Karpas-422 (cell line): ENCODE results near the gene AP5B1. TPM values are rescaled to one million over a fixed set of nuclear protein-coding genes. Genes with fewer than 3 reads are reported as not detected.

Experiments used
- DNase-seq: peaks from one replicate; pipeline ENCODE4 v3.0.0-alpha.2; 2015
- H2AFZ ChIP-seq: fragments of 200-600 bp; sonication (generic); 2 replicates; pipeline ENCODE4 v1.6.1; 2014; ENCODE audit warnings: antibody characterized with exemption, low read length, mixed read lengths
- H3K27ac ChIP-seq: fragments of 200-600 bp; sonication (generic); 2 replicates; pipeline ENCODE4 v1.5.1; 2014; ENCODE audit warnings: mild to moderate bottlenecking, low read length, moderate library complexity
- H3K27me3 ChIP-seq: fragments of 200-600 bp; sonication (generic); 2 replicates; pipeline ENCODE4 v1.6.1; 2014; ENCODE audit warnings: low read length, mixed read lengths
- H3K36me3 ChIP-seq: fragments of 200-600 bp; sonication (generic); 2 replicates; pipeline ENCODE4 v1.6.1; 2014; ENCODE audit warnings: low read length, mixed read lengths; ENCODE audit not compliant: insufficient read depth
- H3K4me1 ChIP-seq: fragments of 200-600 bp; sonication (generic); 2 replicates; pipeline ENCODE4 v1.6.1; 2014; ENCODE audit warnings: mild to moderate bottlenecking, low read length, mixed read lengths
- H3K4me2 ChIP-seq: fragments of 200-600 bp; sonication (generic); 2 replicates; pipeline ENCODE4 v1.6.1; 2014; ENCODE audit warnings: low read length, low read depth, mild to moderate bottlenecking; ENCODE audit not compliant: poor library complexity, severe bottlenecking
- H3K4me3 ChIP-seq: fragments of 200-600 bp; sonication (generic); 2 replicates; pipeline ENCODE4 v1.5.1; 2014; ENCODE audit warnings: mild to moderate bottlenecking, antibody characterized with exemption, low read length, mixed read lengths
- H3K79me2 ChIP-seq: fragments of 200-600 bp; sonication (generic); 2 replicates; pipeline ENCODE4 v1.6.1; 2014; ENCODE audit warnings: mild to moderate bottlenecking, low read length, mixed read lengths
- H3K9ac ChIP-seq: fragments of 200-600 bp; sonication (generic); 2 replicates; pipeline ENCODE4 v1.6.0; 2014; ENCODE audit warnings: low read length
- H3K9me2 ChIP-seq: fragments of 200-600 bp; sonication (generic), shearing (Covaris generic); replicated peaks from 2 replicates; pipeline ENCODE4 v1.6.0; 2014; ENCODE audit warnings: mild to moderate bottlenecking, low read length, moderate library complexity; ENCODE audit not compliant: insufficient read depth
- H3K9me3 ChIP-seq: fragments of 300-700, 200-600 bp; sonication (generic); 2 replicates; pipeline ENCODE4 v1.6.1; 2014; ENCODE audit warnings: low read length, mixed read lengths
- H4K20me1 ChIP-seq: fragments of 200-600 bp; sonication (generic); 2 replicates; pipeline ENCODE4 v1.6.1; 2014; ENCODE audit warnings: mild to moderate bottlenecking, antibody characterized with exemption, low read length, low read depth; ENCODE audit not compliant: insufficient read depth
- total RNA-seq: library from RNA; depleted of rRNA; stranded (reverse); fragments of >200 nt; shearing (Covaris generic); gene quantifications from 2 replicates; pipeline ENCODE4 v1.2.3, GENCODE V29; 2014; ENCODE audit warnings: low replicate concordance

The AP5B1 gene
- total RNA-seq, 1 experiment from 2014 or later, result 11.1 TPM

GRCh38 chr11:65794570-65795510 lies 14.1 kb upstream of the AP5B1 start:
- Histone ChIP-seq H3K27me3 (no peaks in the 10 kb centered on the region), H3K9ac (no peak overlapping the region), H3K27ac (no peak overlapping the region), H3K4me2 (no peak overlapping the region), H3K9me3 (no peaks in the 10 kb centered on the region), H3K4me1 (peaks cover 10% of the 10 kb centered on the region), H2AFZ (no peak overlapping the region), H4K20me1 (no peaks in the 10 kb centered on the region), H3K79me2 (no peaks in the 10 kb centered on the region), H3K36me3 (no peaks in the 10 kb centered on the region), H3K4me3 (no peak overlapping the region), H3K9me2 (no peaks in the 10 kb centered on the region)
- DNase-seq, result no peak

GRCh38 chr11:65793625-65794400 lies 13.0 kb upstream of the AP5B1 start:
- Histone ChIP-seq H3K36me3 (no peaks in the 10 kb centered on the region), H3K4me1 (peaks cover 10% of the 10 kb centered on the region), H3K9me3 (no peaks in the 10 kb centered on the region), H3K27me3 (no peaks in the 10 kb centered on the region), H3K4me2 (no peak overlapping the region), H3K79me2 (no peaks in the 10 kb centered on the region), H3K9me2 (no peaks in the 10 kb centered on the region), H3K4me3 (no peak overlapping the region), H4K20me1 (no peaks in the 10 kb centered on the region), H3K9ac (no peak overlapping the region), H3K27ac (no peak overlapping the region), H2AFZ (no peak overlapping the region)
- DNase-seq, result no peak

- no peak overlapping the region for H3K27ac ChIP-seq
- no peaks in the 10 kb centered on the region for H3K9me3 ChIP-seq
- no peak overlapping the region for H3K4me2 ChIP-seq
- H3K79me2 ChIP-seq, result no peaks in the 10 kb centered on the region
- H3K4me1 ChIP-seq, result peaks cover 14% of the 10 kb centered on the region
- no peaks in the 10 kb centered on the region for H3K9me2 ChIP-seq
- no peak overlapping the region for H3K4me3 ChIP-seq
- no peaks in the 10 kb centered on the region for H3K36me3 ChIP-seq
- no peaks in the 10 kb centered on the region for H3K27me3 ChIP-seq
- DNase-seq, result no peak
- no peak overlapping the region for H2AFZ ChIP-seq
- no peak overlapping the region for H3K9ac ChIP-seq
- no peaks in the 10 kb centered on the region for H4K20me1 ChIP-seq
Measured at GRCh38 chr11:65793144-65793581, 12.4 kb upstream of the AP5B1 start.

GRCh38 chr11:65792456-65792855 lies 11.7 kb upstream of the AP5B1 start:
- Histone ChIP-seq H3K4me1 (peaks cover 15% of the 10 kb centered on the region), H3K27ac (no peak overlapping the region), H3K36me3 (no peaks in the 10 kb centered on the region), H3K4me3 (no peak overlapping the region), H3K27me3 (no peaks in the 10 kb centered on the region), H4K20me1 (no peaks in the 10 kb centered on the region), H3K9me2 (no peaks in the 10 kb centered on the region), H3K9ac (no peak overlapping the region), H3K4me2 (no peak overlapping the region), H3K9me3 (no peaks in the 10 kb centered on the region), H3K79me2 (no peaks in the 10 kb centered on the region), H2AFZ (no peak overlapping the region)
- DNase-seq, result no peak

GRCh38 chr11:65791719-65792213 lies 11.0 kb upstream of the AP5B1 start:
- no peak overlapping the region for H3K27ac ChIP-seq
- no peak overlapping the region for H3K4me2 ChIP-seq
- H3K27me3 ChIP-seq, result no peaks in the 10 kb centered on the region
- DNase-seq, result peak; percentile 77
- H3K9ac ChIP-seq, result 0 out of 2 replicates have a peak overlapping the region, but pooled peaks have one; percentile 27
- peak overlapping the region; percentile 18; the same call in 1 of the 2 replicates for H2AFZ ChIP-seq
- no peaks in the 10 kb centered on the region for H3K79me2 ChIP-seq
- no peaks in the 10 kb centered on the region for H3K9me2 ChIP-seq
- H3K36me3 ChIP-seq, result no peaks in the 10 kb centered on the region
- H3K4me3 ChIP-seq, result no peak overlapping the region
- H3K9me3 ChIP-seq, result no peaks in the 10 kb centered on the region
- H3K4me1 ChIP-seq, result peaks cover 15% of the 10 kb centered on the region
- no peaks in the 10 kb centered on the region for H4K20me1 ChIP-seq

GRCh38 chr11:65790902-65791650 lies 10.3 kb upstream of the AP5B1 start:
- no peak overlapping the region for H3K4me3 ChIP-seq
- H3K27me3 ChIP-seq, result no peaks in the 10 kb centered on the region
- no peak overlapping the region for H3K4me2 ChIP-seq
- H3K36me3 ChIP-seq, result no peaks in the 10 kb centered on the region
- H3K9me3 ChIP-seq, result no peaks in the 10 kb centered on the region
- no peaks in the 10 kb centered on the region for H4K20me1 ChIP-seq
- H3K4me1 ChIP-seq, result peaks cover 15% of the 10 kb centered on the region
- H3K27ac ChIP-seq, result no peak overlapping the region
- H3K9ac ChIP-seq, result peak overlapping the region; percentile 24; the same call in 1 of the 2 replicates
- peak overlapping the region; percentile 18; the same call in 1 of the 2 replicates for H2AFZ ChIP-seq
- DNase-seq, result no peak
- H3K9me2 ChIP-seq, result no peaks in the 10 kb centered on the region
- H3K79me2 ChIP-seq, result no peaks in the 10 kb centered on the region

- Histone ChIP-seq H3K36me3 (no peaks in the 10 kb centered on the region), H3K4me2 (no peak overlapping the region), H3K9me2 (no peaks in the 10 kb centered on the region), H3K4me1 (peaks cover 15% of the 10 kb centered on the region), H4K20me1 (no peaks in the 10 kb centered on the region), H3K79me2 (no peaks in the 10 kb centered on the region), H3K27me3 (no peaks in the 10 kb centered on the region), H3K4me3 (no peak overlapping the region), H3K27ac (no peak overlapping the region), H3K9me3 (no peaks in the 10 kb centered on the region), H3K9ac (no peak overlapping the region), H2AFZ (no peak overlapping the region)
- DNase-seq, result no peak
Measured at GRCh38 chr11:65790104-65790901, 9.5 kb upstream of the AP5B1 start.
